Progenitor cell of endocrine pancreas (in vitro differentiated cells): ENCODE results near the gene SMIM30. TPM values are rescaled to one million over a fixed set of nuclear protein-coding genes. Genes with fewer than 3 reads are reported as not detected.

Source experiments
- DNase-seq: peaks from one replicate; pipeline ENCODE4 v3.0.0; 2021; ENCODE audit warnings: low spot score; ENCODE audit not compliant: unreplicated experiment
- H3K27ac Mint-ChIP-seq: 2 replicates; pipeline ENCODE4 v1.8.0; 2021; ENCODE audit warnings: mild to moderate bottlenecking, moderate library complexity, mixed read lengths
- H3K27me3 Mint-ChIP-seq: 2 replicates; pipeline ENCODE4 v1.8.0; 2021; ENCODE audit warnings: mixed read lengths
- H3K36me3 Mint-ChIP-seq: 2 replicates; pipeline ENCODE4 v1.8.0; 2022; ENCODE audit warnings: mixed read lengths; ENCODE audit not compliant: insufficient read depth
- H3K4me1 Mint-ChIP-seq: 2 replicates; pipeline ENCODE4 v1.8.0; 2021; ENCODE audit warnings: low read depth, mixed read lengths
- H3K4me3 Mint-ChIP-seq: 2 replicates; pipeline ENCODE4 v1.8.0; 2021; ENCODE audit warnings: low read depth, mild to moderate bottlenecking, moderate library complexity, mixed read lengths
- H3K9me3 Mint-ChIP-seq: 2 replicates; pipeline ENCODE4 v1.8.0; 2021; ENCODE audit warnings: low read depth, mixed read lengths
- CTCF ChIP-seq: fragments of 200-600 bp; sonication (generic); IDR thresholded peaks from one replicate; pipeline ENCODE4 v1.5.0; 2021; ENCODE audit warnings: antibody characterized with exemption, mild to moderate bottlenecking; ENCODE audit not compliant: unreplicated experiment
- total RNA-seq: library from RNA; stranded (reverse); gene quantifications from 2 replicates; pipeline ENCODE4 v1.2.1, GENCODE V29; 2021

The SMIM30 gene
- total RNA-seq, 1 donor from 2014 or later = 32.8 TPM

- no peaks in the 10 kb centered on the region for H3K4me1 Mint-ChIP-seq
- no peak for TF ChIP-seq CTCF
Observed at GRCh38 chr7:113154117-113154516, 35.8 kb upstream of the SMIM30 start.

GRCh38 chr7:113144817-113145216 is 26.5 kb upstream of the SMIM30 start:
- no peak for TF ChIP-seq CTCF
- Mint-ChIP-seq H3K4me1 (no peaks in the 10 kb centered on the region), H3K36me3 (no peaks in the 10 kb centered on the region), H3K27ac (no peak overlapping the region), H3K4me3 (no peak overlapping the region), H3K9me3 (no peaks in the 10 kb centered on the region), H3K27me3 (no peaks in the 10 kb centered on the region)
- DNase-seq = no peak

More at GRCh38 chr7:113154117-113154516, 35.8 kb upstream of the SMIM30 start:
- Mint-ChIP-seq H3K27ac (no peak overlapping the region), H3K9me3 (no peaks in the 10 kb centered on the region), H3K36me3 (no peaks in the 10 kb centered on the region), H3K4me3 (no peak overlapping the region), H3K27me3 (peaks cover 20% of the 10 kb centered on the region)
- DNase-seq = no peak

- TF ChIP-seq CTCF = no peak
- Mint-ChIP-seq H3K9me3 (no peaks in the 10 kb centered on the region), H3K27me3 (no peaks in the 10 kb centered on the region), H3K4me3 (no peak overlapping the region), H3K27ac (no peak overlapping the region), H3K4me1 (no peaks in the 10 kb centered on the region), H3K36me3 (no peaks in the 10 kb centered on the region)
- no peak for DNase-seq
Observed at GRCh38 chr7:113143486-113144257, 25.3 kb upstream of the SMIM30 start.

- Mint-ChIP-seq H3K9me3 (no peaks in the 10 kb centered on the region), H3K36me3 (no peaks in the 10 kb centered on the region), H3K27ac (no peak overlapping the region), H3K27me3 (no peaks in the 10 kb centered on the region), H3K4me1 (no peaks in the 10 kb centered on the region), H3K4me3 (no peak overlapping the region)
- DNase-seq = no peak
- TF ChIP-seq CTCF = no peak
Observed at GRCh38 chr7:113142385-113143119, 24.2 kb upstream of the SMIM30 start.

- no peak overlapping the region for H3K4me3 Mint-ChIP-seq
- no peaks in the 10 kb centered on the region for H3K27me3 Mint-ChIP-seq
- TF ChIP-seq CTCF = no peak
- no peaks in the 10 kb centered on the region for H3K9me3 Mint-ChIP-seq
- H3K36me3 Mint-ChIP-seq = no peaks in the 10 kb centered on the region
- no peaks in the 10 kb centered on the region for H3K4me1 Mint-ChIP-seq
- H3K27ac Mint-ChIP-seq = no peak overlapping the region
- no peak for DNase-seq
Observed at GRCh38 chr7:113141803-113142202, 23.4 kb upstream of the SMIM30 start.
